Mucosa of rectum (tissue), 2 donors: ENCODE results near the gene SPNS2.

Experiments
- H3K27ac ChIP-seq, 2 donors: one replicate each; pipeline ENCODE4 v1.7.0; 2013; ENCODE audit warnings: inconsistent platforms in 2 of 2, low read depth in 2 of 2, low read length in 2 of 2
- H3K27me3 ChIP-seq, 2 donors: one replicate each; pipeline ENCODE4 v1.7.0; 2013; ENCODE audit warnings: low read length in 2 of 2; ENCODE audit not compliant: control insufficient read depth in 2 of 2, insufficient read depth in 2 of 2
- H3K36me3 ChIP-seq, 2 donors: one replicate each; pipeline ENCODE4 v1.7.0; 2013; ENCODE audit warnings: low read length in 2 of 2; ENCODE audit not compliant: control insufficient read depth in 2 of 2, insufficient read depth in 2 of 2
- H3K4me1 ChIP-seq, 2 donors: one replicate each; pipeline ENCODE4 v1.7.0; 2013; ENCODE audit warnings: low read length in 2 of 2, mild to moderate bottlenecking in 1 of 2; ENCODE audit not compliant: control insufficient read depth in 2 of 2, insufficient read depth in 2 of 2
- H3K4me3 ChIP-seq, 2 donors: one replicate each; pipeline ENCODE4 v1.7.0; 2013; ENCODE audit warnings: low read length in 2 of 2
- H3K9ac ChIP-seq, 2 donors: one replicate each; pipeline ENCODE4 v1.7.0; 2013; ENCODE audit warnings: low read length in 2 of 2, low read depth in 1 of 2, mild to moderate bottlenecking in 1 of 2
- H3K9me3 ChIP-seq, 2 donors: one replicate each; pipeline ENCODE4 v1.7.0; 2013; ENCODE audit warnings: low read length in 2 of 2; ENCODE audit not compliant: control insufficient read depth in 2 of 2
- donor health status: healthy.
- donor health status: Normal muscosa, but diverticular disease.

SPNS2 gene

GRCh38 chr17:4512156-4513112 lies 13.8 kb downstream of the SPNS2 start:
- H3K27me3 ChIP-seq = no peaks in the 10 kb centered on the region
- no peaks in the 10 kb centered on the region for H3K9me3 ChIP-seq
- H3K4me3 ChIP-seq = no peak overlapping the region
- no peaks in the 10 kb centered on the region for H3K36me3 ChIP-seq
- no peak overlapping the region for H3K9ac ChIP-seq
- no peak overlapping the region for H3K27ac ChIP-seq
- peaks cover 8 to 9% of the 10 kb centered on the region in 2 donors for H3K4me1 ChIP-seq

GRCh38 chr17:4513113-4514032 lies 14.7 kb downstream of the SPNS2 start:
- Histone ChIP-seq H3K4me3 (no peak overlapping the region), H3K9me3 (no peaks in the 10 kb centered on the region), H3K27ac (peak overlapping the region in 1 of 2 donors; percentile 1), H3K27me3 (no peaks in the 10 kb centered on the region), H3K36me3 (no peaks in the 10 kb centered on the region), H3K9ac (no peak overlapping the region), H3K4me1 (peaks cover 8 to 9% of the 10 kb centered on the region in 2 donors)

- H3K9me3 ChIP-seq = no peaks in the 10 kb centered on the region
- H3K4me1 ChIP-seq = peaks cover 8% of the 10 kb centered on the region in 2 donors
Measured at GRCh38 chr17:4514206-4514605, 15.5 kb downstream of the SPNS2 start.

GRCh38 chr17:4514779-4515178 lies 16.1 kb downstream of the SPNS2 start:
- no peaks in the 10 kb centered on the region for H3K9me3 ChIP-seq
- H3K36me3 ChIP-seq = no peaks in the 10 kb centered on the region
- no peak overlapping the region for H3K4me3 ChIP-seq
- no peak overlapping the region for H3K27ac ChIP-seq
- no peak overlapping the region for H3K9ac ChIP-seq
- H3K27me3 ChIP-seq = no peaks in the 10 kb centered on the region
- H3K4me1 ChIP-seq = peaks cover 5 to 6% of the 10 kb centered on the region in 2 donors

More at GRCh38 chr17:4514206-4514605, 15.5 kb downstream of the SPNS2 start:
- Histone ChIP-seq H3K27me3 (no peaks in the 10 kb centered on the region), H3K27ac (peak overlapping the region in 1 of 2 donors; percentile 1), H3K9ac (no peak overlapping the region), H3K4me3 (no peak overlapping the region), H3K36me3 (no peaks in the 10 kb centered on the region)

GRCh38 chr17:4515501-4515900 lies 16.8 kb downstream of the SPNS2 start:
- H3K4me3 ChIP-seq = no peak overlapping the region
- no peaks in the 10 kb centered on the region for H3K36me3 ChIP-seq
- H3K9me3 ChIP-seq = no peaks in the 10 kb centered on the region
- no peak overlapping the region for H3K9ac ChIP-seq
- peaks cover under 1 to 8% of the 10 kb centered on the region in 2 donors for H3K4me1 ChIP-seq
- no peaks in the 10 kb centered on the region for H3K27me3 ChIP-seq
- H3K27ac ChIP-seq = no peak overlapping the region

- peaks cover 4 to 13% of the 10 kb centered on the region in 2 donors for H3K4me1 ChIP-seq
- H3K27ac ChIP-seq = no peak overlapping the region
- no peaks in the 10 kb centered on the region for H3K9me3 ChIP-seq
- no peaks in the 10 kb centered on the region for H3K36me3 ChIP-seq
- H3K9ac ChIP-seq = no peak overlapping the region
- H3K27me3 ChIP-seq = no peaks in the 10 kb centered on the region
- H3K4me3 ChIP-seq = no peak overlapping the region
Measured at GRCh38 chr17:4516735-4517134, 18.1 kb downstream of the SPNS2 start.

GRCh38 chr17:4518901-4519300 lies 20.2 kb downstream of the SPNS2 start:
- Histone ChIP-seq H3K27ac (peak overlapping the region; percentile 20 to 32), H3K4me3 (no peak overlapping the region), H3K27me3 (no peaks in the 10 kb centered on the region), H3K9me3 (no peaks in the 10 kb centered on the region), H3K36me3 (no peaks in the 10 kb centered on the region), H3K4me1 (peaks cover 4 to 14% of the 10 kb centered on the region in 2 donors), H3K9ac (no peak overlapping the region)

- Histone ChIP-seq H3K9ac (no peak overlapping the region), H3K27me3 (no peaks in the 10 kb centered on the region), H3K4me1 (peaks cover 4 to 14% of the 10 kb centered on the region in 2 donors), H3K9me3 (no peaks in the 10 kb centered on the region), H3K27ac (peak overlapping the region; percentile 27 to 68), H3K4me3 (no peak overlapping the region), H3K36me3 (no peaks in the 10 kb centered on the region)
Measured at GRCh38 chr17:4519361-4519788, 20.7 kb downstream of the SPNS2 start.

- no peak overlapping the region for H3K9ac ChIP-seq
- no peak overlapping the region for H3K4me3 ChIP-seq
- H3K27me3 ChIP-seq = no peaks in the 10 kb centered on the region
- H3K9me3 ChIP-seq = no peaks in the 10 kb centered on the region
- peaks cover 4 to 14% of the 10 kb centered on the region in 2 donors for H3K4me1 ChIP-seq
- peak overlapping the region; percentile 27 to 68 for H3K27ac ChIP-seq
- H3K36me3 ChIP-seq = no peaks in the 10 kb centered on the region
Measured at GRCh38 chr17:4520060-4520893, 21.6 kb downstream of the SPNS2 start.
